SK-N-MC (cell line): Measurements from ENCODE around the gene RCAN2.

Experiments
- DNase-seq: peaks from one replicate; pipeline ENCODE4 v3.0.0-alpha.2; 2011; ENCODE audit warnings: low read depth, low spot score
- H3K27ac ChIP-seq: fragments of 200-600 bp; sonication (generic); 2 replicates; pipeline ENCODE4 v1.5.1; 2016; ENCODE audit warnings: mixed run types
- H3K36me3 ChIP-seq: fragments of 200-600 bp; sonication (generic); 2 replicates; pipeline ENCODE4 v1.6.1; 2017; ENCODE audit warnings: antibody characterized with exemption, low read length, mixed read lengths; ENCODE audit not compliant: insufficient read depth
- H3K4me3 ChIP-seq: fragments of 200-600 bp; sonication (generic); 2 replicates; pipeline ENCODE4 v1.5.1; 2016
- H3K9ac ChIP-seq: fragments of 200-600 bp; sonication (generic); 2 replicates; pipeline ENCODE4 v1.8.0; 2017; ENCODE audit warnings: mixed run types, mixed read lengths; ENCODE audit not compliant: insufficient read length
- H3K9me3 ChIP-seq: fragments of 200-600 bp; sonication (generic); 2 replicates; pipeline ENCODE4 v1.6.1; 2017; ENCODE audit warnings: low read depth, mild to moderate bottlenecking, antibody characterized with exemption, low read length, moderate library complexity, mixed read lengths
- EZH2 ChIP-seq: fragments of 200-600 bp; sonication (generic); IDR thresholded peaks from one replicate; pipeline ENCODE4 v1.6.1; 2017; ENCODE audit warnings: antibody characterized with exemption
- FOXP2 ChIP-seq: optimal IDR thresholded peaks from 2 replicates; pipeline ENCODE3; 2011; ENCODE audit warnings: mild to moderate bottlenecking, moderate library complexity; ENCODE audit not compliant: insufficient read depth; ENCODE audit errors: extremely low read length, control extremely low read depth
- POLR2AphosphoS5 ChIP-seq: IDR thresholded peaks from 2 replicates; pipeline ENCODE4 v1.6.1; 2012; ENCODE audit warnings: mild to moderate bottlenecking, low read depth, low read length, borderline replicate concordance

Gene RCAN2

GRCh38 chr6:46296586-46296985, 194.7 kb downstream of the RCAN2 start:
- no peaks in the 10 kb centered on the region for H3K9me3 ChIP-seq
- DNase-seq: no peak
- no peak overlapping the region for H3K9ac ChIP-seq
- no peak overlapping the region for H3K27ac ChIP-seq
- no peak for TF ChIP-seq FOXP2
- no peak overlapping the region for H3K4me3 ChIP-seq
- no peaks in the 10 kb centered on the region for H3K36me3 ChIP-seq

GRCh38 chr6:46293641-46294316, 197.5 kb downstream of the RCAN2 start:
- H3K4me3 ChIP-seq: no peak overlapping the region
- H3K9me3 ChIP-seq: no peaks in the 10 kb centered on the region
- no peaks in the 10 kb centered on the region for H3K36me3 ChIP-seq
- H3K27ac ChIP-seq: no peak overlapping the region
- no peak for DNase-seq
- no peak overlapping the region for H3K9ac ChIP-seq
- TF ChIP-seq POLR2AphosphoS5 (no peak), FOXP2 (no peak), EZH2 (no peak)

GRCh38 chr6:46291880-46292279, 199.4 kb downstream of the RCAN2 start:
- Histone ChIP-seq H3K27ac (no peak overlapping the region), H3K9me3 (no peaks in the 10 kb centered on the region), H3K9ac (no peak overlapping the region), H3K36me3 (no peaks in the 10 kb centered on the region), H3K4me3 (no peak overlapping the region)
- no peak for DNase-seq
- no peak for TF ChIP-seq POLR2AphosphoS5
- no peak for TF ChIP-seq FOXP2

GRCh38 chr6:46291275-46291633, 200.0 kb downstream of the RCAN2 start:
- TF ChIP-seq EZH2: no peak
- no peak for TF ChIP-seq POLR2AphosphoS5
- no peak for TF ChIP-seq FOXP2
- no peak overlapping the region for H3K9ac ChIP-seq
- no peak overlapping the region for H3K4me3 ChIP-seq
- H3K9me3 ChIP-seq: no peaks in the 10 kb centered on the region
- DNase-seq: no peak
- no peak overlapping the region for H3K27ac ChIP-seq
- no peaks in the 10 kb centered on the region for H3K36me3 ChIP-seq

GRCh38 chr6:46290421-46291274, 200.6 kb downstream of the RCAN2 start:
- Histone ChIP-seq H3K27ac (no peak overlapping the region), H3K9me3 (no peaks in the 10 kb centered on the region), H3K36me3 (no peaks in the 10 kb centered on the region), H3K9ac (no peak overlapping the region), H3K4me3 (no peak overlapping the region)
- no peak for DNase-seq
- TF ChIP-seq EZH2: no peak
- TF ChIP-seq FOXP2: no peak
- TF ChIP-seq POLR2AphosphoS5: no peak

GRCh38 chr6:46289898-46290297, 201.4 kb downstream of the RCAN2 start:
- Histone ChIP-seq H3K9me3 (no peaks in the 10 kb centered on the region), H3K4me3 (no peak overlapping the region), H3K36me3 (no peaks in the 10 kb centered on the region), H3K27ac (no peak overlapping the region), H3K9ac (no peak overlapping the region)
- no peak for DNase-seq
- TF ChIP-seq FOXP2 (no peak), POLR2AphosphoS5 (no peak), EZH2 (no peak)

- TF ChIP-seq FOXP2 (no peak), EZH2 (no peak), POLR2AphosphoS5 (no peak)
- H3K9ac ChIP-seq: no peak overlapping the region
- H3K36me3 ChIP-seq: no peaks in the 10 kb centered on the region
- H3K4me3 ChIP-seq: no peak overlapping the region
- no peaks in the 10 kb centered on the region for H3K9me3 ChIP-seq
- DNase-seq: no peak
- H3K27ac ChIP-seq: no peak overlapping the region
Measured at GRCh38 chr6:46288835-46289234, 202.4 kb downstream of the RCAN2 start.

GRCh38 chr6:46287681-46288080, 203.6 kb downstream of the RCAN2 start:
- TF ChIP-seq POLR2AphosphoS5 (no peak), EZH2 (no peak), FOXP2 (no peak)
- Histone ChIP-seq H3K9me3 (no peaks in the 10 kb centered on the region), H3K27ac (no peak overlapping the region), H3K36me3 (no peaks in the 10 kb centered on the region), H3K4me3 (no peak overlapping the region), H3K9ac (no peak overlapping the region)
- no peak for DNase-seq
